Measurements from ENCODE around the gene FBXO3. TPM values are rescaled to one million over a fixed set of nuclear protein-coding genes. Genes with fewer than 3 reads are reported as not detected.

FBXO3 gene
- total and polyA plus RNA-seq, 2 of the 13 experiments (the other 11 are each of a cell fraction or from before 2014, with no cell fraction given), result 20.4 to 27.6 TPM

DNA sequence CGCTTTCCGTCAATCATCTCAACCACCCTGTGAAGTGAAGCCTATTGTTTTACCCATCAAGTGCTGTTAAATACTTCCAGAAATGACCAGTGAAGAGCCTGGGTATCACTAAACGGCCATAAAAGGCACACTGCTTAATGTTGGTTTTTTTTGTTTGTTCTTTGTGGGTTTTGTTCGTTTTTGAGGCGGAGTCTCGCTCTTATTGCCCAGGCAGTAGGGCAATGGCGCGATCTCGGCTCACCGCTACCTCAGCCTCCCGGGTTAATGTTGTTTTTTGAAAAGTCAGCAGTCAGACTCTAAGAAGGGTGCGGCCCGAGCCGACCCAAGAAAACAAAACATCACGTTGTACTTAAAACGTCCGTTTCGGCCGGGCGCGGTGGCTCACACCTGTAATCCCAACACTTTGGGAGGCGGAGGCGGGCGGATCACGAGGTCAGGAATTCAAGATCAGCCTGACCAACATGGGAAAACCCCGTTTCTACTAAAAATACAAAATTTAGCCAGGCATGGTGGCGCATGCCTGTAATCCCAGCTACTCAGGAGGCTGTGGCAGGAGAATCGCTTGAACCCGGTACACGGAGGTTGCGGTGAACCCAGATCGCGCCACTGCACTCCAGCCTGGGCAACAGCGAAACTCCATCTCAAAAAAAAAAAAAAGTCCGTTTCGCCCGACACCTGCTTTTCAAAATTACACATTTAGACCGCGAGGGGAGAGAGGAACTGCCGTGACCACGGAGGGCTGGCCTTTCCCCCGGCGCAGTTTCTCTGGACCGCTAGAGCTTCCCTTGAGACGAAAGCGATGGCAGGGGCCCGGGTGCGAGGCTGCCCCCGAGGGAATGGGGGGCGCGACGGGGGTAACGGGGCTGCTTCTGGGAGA lies 38.8 kb downstream of the FBXO3 start (continued):
- TF ChIP-seq, protein P1, sequence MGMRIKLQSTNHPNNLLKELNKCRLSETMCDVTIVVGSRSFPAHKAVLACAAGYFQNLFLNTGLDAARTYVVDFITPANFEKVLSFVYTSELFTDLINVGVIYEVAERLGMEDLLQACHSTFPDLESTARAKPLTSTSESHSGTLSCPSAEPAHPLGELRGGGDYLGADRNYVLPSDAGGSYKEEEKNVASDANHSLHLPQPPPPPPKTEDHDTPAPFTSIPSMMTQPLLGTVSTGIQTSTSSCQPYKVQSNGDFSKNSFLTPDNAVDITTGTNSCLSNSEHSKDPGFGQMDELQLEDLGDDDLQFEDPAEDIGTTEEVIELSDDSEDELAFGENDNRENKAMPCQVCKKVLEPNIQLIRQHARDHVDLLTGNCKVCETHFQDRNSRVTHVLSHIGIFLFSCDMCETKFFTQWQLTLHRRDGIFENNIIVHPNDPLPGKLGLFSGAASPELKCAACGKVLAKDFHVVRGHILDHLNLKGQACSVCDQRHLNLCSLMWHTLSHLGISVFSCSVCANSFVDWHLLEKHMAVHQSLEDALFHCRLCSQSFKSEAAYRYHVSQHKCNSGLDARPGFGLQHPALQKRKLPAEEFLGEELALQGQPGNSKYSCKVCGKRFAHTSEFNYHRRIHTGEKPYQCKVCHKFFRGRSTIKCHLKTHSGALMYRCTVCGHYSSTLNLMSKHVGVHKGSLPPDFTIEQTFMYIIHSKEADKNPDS (CRISPR knock-in tag; IDR thresholded peaks at IDR 0.05), result no peak
- TF ChIP-seq NFE2L2 (IDR thresholded peaks at IDR 0.05; ENCODE audit: low read length), result no peak
- TF ChIP-seq ZNF20 (CRISPR knock-in tag; IDR thresholded peaks at IDR 0.05), result no peak
- TF ChIP-seq CCDC6 (CRISPR knock-in tag; IDR thresholded peaks at IDR 0.05), result 0 out of 2 replicates have a peak, but pooled peaks have one; percentile 47
- TF ChIP-seq, protein P2, sequence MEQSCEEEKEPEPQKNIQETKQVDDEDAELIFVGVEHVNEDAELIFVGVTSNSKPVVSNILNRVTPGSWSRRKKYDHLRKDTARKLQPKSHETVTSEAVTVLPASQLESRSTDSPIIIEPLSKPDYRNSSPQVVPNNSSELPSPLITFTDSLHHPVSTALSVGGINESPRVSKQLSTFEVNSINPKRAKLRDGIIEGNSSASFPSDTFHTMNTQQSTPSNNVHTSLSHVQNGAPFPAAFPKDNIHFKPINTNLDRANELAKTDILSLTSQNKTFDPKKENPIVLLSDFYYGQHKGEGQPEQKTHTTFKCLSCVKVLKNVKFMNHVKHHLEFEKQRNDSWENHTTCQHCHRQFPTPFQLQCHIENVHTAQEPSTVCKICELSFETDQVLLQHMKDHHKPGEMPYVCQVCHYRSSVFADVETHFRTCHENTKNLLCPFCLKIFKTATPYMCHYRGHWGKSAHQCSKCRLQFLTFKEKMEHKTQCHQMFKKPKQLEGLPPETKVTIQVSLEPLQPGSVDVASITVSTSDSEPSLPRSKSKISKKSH (CRISPR knock-in tag; IDR thresholded peaks at IDR 0.05; ENCODE audit: borderline replicate concordance), result no peak
- TF ChIP-seq GABPB1 (CRISPR knock-in tag; IDR thresholded peaks at IDR 0.05), result no peak
- no peak for TF ChIP-seq SRSF1 (optimal IDR thresholded peaks at IDR 0.05; ENCODE audit: low read depth, low read length)
- TF ChIP-seq MED1 (CRISPR knock-in tag; IDR thresholded peaks at IDR 0.05), result no peak
- TF ChIP-seq ZNF549 (CRISPR knock-in tag; IDR thresholded peaks at IDR 0.05), result no peak
- peak; percentile 11; the same call in 1 of the 2 replicates for TF ChIP-seq ZSCAN25 (CRISPR knock-in tag; IDR thresholded peaks at IDR 0.05)
- TF ChIP-seq TEAD2 (CRISPR knock-in tag; IDR thresholded peaks at IDR 0.05), result peak; percentile 26; the same call in 1 of the 2 replicates
- no peak for TF ChIP-seq ZBTB7A (CRISPR knock-in tag; IDR thresholded peaks at IDR 0.05)
- 0 out of 2 replicates have a peak, but pooled peaks have one; percentile 13 for TF ChIP-seq ZMYM2 (CRISPR knock-in tag; IDR thresholded peaks at IDR 0.05)
- TF ChIP-seq MTA1 (CRISPR knock-in tag; IDR thresholded peaks at IDR 0.05; ENCODE audit: borderline replicate concordance), result peak; percentile 43; the same call in 1 of the 2 replicates
- no peak for TF ChIP-seq WIZ (CRISPR knock-in tag; IDR thresholded peaks at IDR 0.05)
- 0 out of 2 replicates have a peak, but pooled peaks have one; percentile 6 for TF ChIP-seq ZNF629 (CRISPR knock-in tag; conservative IDR thresholded peaks at IDR 0.05)
- no peak for TF ChIP-seq CREB1 (IDR thresholded peaks at IDR 0.05)
- TF ChIP-seq CREB1 (CRISPR knock-in tag; IDR thresholded peaks at IDR 0.05), result no peak
- TF ChIP-seq IRX3 (CRISPR knock-in tag; IDR thresholded peaks at IDR 0.05; ENCODE audit: borderline replicate concordance, low read depth), result no peak
- TF ChIP-seq SMAD1 (CRISPR knock-in tag; IDR thresholded peaks at IDR 0.05; ENCODE audit: borderline replicate concordance, low read depth), result no peak
- TF ChIP-seq, protein P3, sequence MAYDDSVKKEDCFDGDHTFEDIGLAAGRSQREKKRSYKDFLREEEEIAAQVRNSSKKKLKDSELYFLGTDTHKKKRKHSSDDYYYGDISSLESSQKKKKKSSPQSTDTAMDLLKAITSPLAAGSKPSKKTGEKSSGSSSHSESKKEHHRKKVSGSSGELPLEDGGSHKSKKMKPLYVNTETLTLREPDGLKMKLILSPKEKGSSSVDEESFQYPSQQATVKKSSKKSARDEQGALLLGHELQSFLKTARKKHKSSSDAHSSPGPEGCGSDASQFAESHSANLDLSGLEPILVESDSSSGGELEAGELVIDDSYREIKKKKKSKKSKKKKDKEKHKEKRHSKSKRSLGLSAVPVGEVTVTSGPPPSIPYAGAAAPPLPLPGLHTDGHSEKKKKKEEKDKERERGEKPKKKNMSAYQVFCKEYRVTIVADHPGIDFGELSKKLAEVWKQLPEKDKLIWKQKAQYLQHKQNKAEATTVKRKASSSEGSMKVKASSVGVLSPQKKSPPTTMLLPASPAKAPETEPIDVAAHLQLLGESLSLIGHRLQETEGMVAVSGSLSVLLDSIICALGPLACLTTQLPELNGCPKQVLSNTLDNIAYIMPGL (CRISPR knock-in tag; IDR thresholded peaks at IDR 0.05; ENCODE audit: borderline replicate concordance in 1 of 2, low read depth in 1 of 2), result no peak; a peak in 1 of 4 replicates
- no peak for TF ChIP-seq MIER3 (CRISPR knock-in tag; IDR thresholded peaks at IDR 0.05; ENCODE audit: borderline replicate concordance)
- TF ChIP-seq, protein P4, sequence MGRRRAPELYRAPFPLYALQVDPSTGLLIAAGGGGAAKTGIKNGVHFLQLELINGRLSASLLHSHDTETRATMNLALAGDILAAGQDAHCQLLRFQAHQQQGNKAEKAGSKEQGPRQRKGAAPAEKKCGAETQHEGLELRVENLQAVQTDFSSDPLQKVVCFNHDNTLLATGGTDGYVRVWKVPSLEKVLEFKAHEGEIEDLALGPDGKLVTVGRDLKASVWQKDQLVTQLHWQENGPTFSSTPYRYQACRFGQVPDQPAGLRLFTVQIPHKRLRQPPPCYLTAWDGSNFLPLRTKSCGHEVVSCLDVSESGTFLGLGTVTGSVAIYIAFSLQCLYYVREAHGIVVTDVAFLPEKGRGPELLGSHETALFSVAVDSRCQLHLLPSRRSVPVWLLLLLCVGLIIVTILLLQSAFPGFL (CRISPR knock-in tag; IDR thresholded peaks at IDR 0.05), result no peak
- TF ChIP-seq ZNF501 (CRISPR knock-in tag; IDR thresholded peaks at IDR 0.05), result 0 out of 2 replicates have a peak, but pooled peaks have one; percentile 27

All from HepG2 (cell line).